Measurements from ENCODE around the gene TPI1. TPM values are rescaled to one million over a fixed set of nuclear protein-coding genes. Genes with fewer than 3 reads are reported as not detected.

TPI1 gene
- total and polyA plus RNA-seq, 2 of the 8 experiments (the other 6 are each of a cell fraction or from before 2014, with no cell fraction given) = 910 to 3,018 TPM

DNA sequence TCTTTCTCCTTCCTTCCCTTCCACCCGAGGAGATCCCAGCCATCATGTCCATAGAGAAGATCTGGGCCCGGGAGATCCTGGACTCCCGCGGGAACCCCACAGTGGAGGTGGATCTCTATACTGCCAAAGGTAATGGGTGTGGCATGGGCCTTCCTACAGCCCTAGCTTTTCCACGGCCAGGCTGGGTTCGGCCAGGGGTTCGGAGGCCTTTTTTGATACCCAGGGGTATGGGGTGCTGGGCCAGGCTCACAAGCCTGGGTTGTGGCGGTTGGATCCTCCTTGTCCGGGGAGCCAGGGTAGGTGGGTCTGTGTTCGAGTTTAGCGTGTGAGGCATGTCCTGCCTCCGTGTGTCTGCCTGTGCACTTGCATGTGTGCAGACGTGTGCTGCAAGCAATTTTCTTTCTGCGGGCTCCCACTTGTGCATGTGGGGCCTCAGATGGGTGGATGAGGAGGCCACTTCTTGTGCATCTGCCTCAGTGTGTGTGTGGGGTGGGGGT lies 48.5 kb downstream of the TPI1 start:
- Histone ChIP-seq H3K79me1 (ENCODE audit: low read depth, low read length) (peaks cover 4% of the 10 kb centered on the region), H3K27ac (ENCODE audit: low read depth, low read length) (no peak overlapping the region), H3K9ac (replicated peaks in 1 of 4; ENCODE audit: extremely low read depth in 1 of 4, low read depth in 3 of 4, low read length in 3 of 4) (no peak overlapping the region), H2AFZ (ENCODE audit: low read length) (no peak overlapping the region), H3K23me2 (ENCODE audit: low read depth, low read length) (peaks cover 11% of the 10 kb centered on the region; the same call in 1 of the 2 replicates), H2BK15ac (ENCODE audit: low read length) (peak overlapping the region; percentile 97; the same call in 1 of the 2 replicates), H3K4me2 (ENCODE audit: insufficient read depth in 1 of 2, low read depth in 2 of 2, low read length in 2 of 2) (peak overlapping the region; percentile 84 to 92; a peak in 3 of 4 replicates), H3K9me3 (ENCODE audit: insufficient read depth in 2 of 2, low read depth in 1 of 2, low read length in 1 of 2) (no peaks in the 10 kb centered on the region), H4K20me1 (replicated peaks in 1 of 2; ENCODE audit: control insufficient read depth in 1 of 2, insufficient read depth in 2 of 2, low read length in 2 of 2) (peaks cover 0 to 2% of the 10 kb centered on the region in 2 experiments), H4K5ac (ENCODE audit: insufficient read length, low read depth, low read length) (no peak overlapping the region), H3K14ac (ENCODE audit: insufficient read length) (no peak overlapping the region), H2BK5ac (ENCODE audit: low read depth, low read length) (no peak overlapping the region), H2BK20ac (ENCODE audit: low read length) (no peak overlapping the region), H3K79me2 (ENCODE audit: control insufficient read depth in 1 of 2, insufficient read depth in 2 of 2, low read length in 2 of 2) (peaks cover 0 to 9% of the 10 kb centered on the region in 2 experiments; a peak in 1 of 4 replicates), H4K91ac (replicated peaks; ENCODE audit: insufficient read length, low read length) (no peak overlapping the region), H2BK120ac (replicated peaks; ENCODE audit: low read depth, low read length) (no peak overlapping the region), H3K4me1 (replicated peaks in 1 of 4; ENCODE audit: control insufficient read depth in 3 of 4, insufficient read depth in 4 of 4, low read length in 3 of 4) (peaks cover 0 to 18% (median 9%) of the 10 kb centered on the region in 4 experiments; a peak in 6 of 7 replicates), H2BK12ac (ENCODE audit: low read depth, low read length) (peak overlapping the region; percentile 75; the same call in 1 of the 2 replicates), H2AK5ac (ENCODE audit: low read depth, low read length) (no peak overlapping the region), H3K4me3 (ENCODE audit: extremely low read depth in 1 of 4, insufficient read depth in 2 of 4, low read depth in 3 of 4, low read length in 4 of 4) (peak overlapping the region in 3 of 4 experiments; percentile 15 to 86 (median 26); a peak in 4 of 8 replicates), H3K4ac (replicated peaks; ENCODE audit: insufficient read length, low read depth, low read length) (no peak overlapping the region), H3K18ac (ENCODE audit: extremely low read depth, low read length) (no peak overlapping the region), H3K27me3 (replicated peaks in 1 of 4; ENCODE audit: control insufficient read depth in 3 of 4, extremely low read depth in 1 of 4, insufficient read depth in 3 of 4, low read length in 3 of 4) (no peaks in the 10 kb centered on the region), H3K23ac (ENCODE audit: insufficient read length) (no peak overlapping the region), H4K8ac (ENCODE audit: extremely low read depth, insufficient read depth, low read length) (no peak overlapping the region), H3K56ac (replicated peaks; ENCODE audit: insufficient read length, low read depth, low read length) (no peak overlapping the region), H3K36me3 (ENCODE audit: control insufficient read depth in 2 of 4, insufficient read depth in 4 of 4, low read length in 3 of 4) (peaks cover 10 to 46% (median 26%) of the 10 kb centered on the region in 4 experiments; a peak in 7 of 8 replicates)
- TF ChIP-seq ATF3 (IDR thresholded peaks at IDR 0.05; ENCODE audit: insufficient read depth, low read depth, low read length) (no peak), GABPA (IDR thresholded peaks at IDR 0.05; ENCODE audit: borderline replicate concordance, insufficient read depth, low read length) (no peak), ASH2L (IDR thresholded peaks at IDR 0.05; ENCODE audit: low read length) (no peak), RAD21 (IDR thresholded peaks at IDR 0.05 in 1 of 2, conservative IDR thresholded peaks at IDR 0.05 in 1 of 2; ENCODE audit: low read depth in 2 of 2, low read length in 2 of 2) (no peak), RBBP5 (IDR thresholded peaks at IDR 0.05; ENCODE audit: borderline replicate concordance, low read depth, low read length) (no peak), SIRT6 (IDR thresholded peaks at IDR 0.05; ENCODE audit: low read length) (no peak), SP4 (IDR thresholded peaks at IDR 0.05; ENCODE audit: low read length) (no peak), MAX (IDR thresholded peaks at IDR 0.05) (no peak), E2F6 (IDR thresholded peaks at IDR 0.05) (no peak), JUN (IDR thresholded peaks at IDR 0.05; ENCODE audit: low read depth, low read length) (no peak), SIX5 (IDR thresholded peaks at IDR 0.05; ENCODE audit: low read depth, low read length) (no peak)
- FAIRE-seq (no peak), DNase-seq (ENCODE audit: low read depth in 1 of 2, low spot score in 2 of 2) (no peak)
- CTCF ChIA-PET (ENCODE audit: partially characterized antibody) = interaction anchor here (1.2 to 9.3 kb wide), 6 partner anchors 9 to 46 kb away, joined by 3 to 74 read pairs (median 6); partner anchors contain the start of gene LRRC23
- WGBS, 2 experiments (ENCODE audit: extremely low coverage in 1 of 2, insufficient coverage in 1 of 2, insufficient read length in 1 of 2, insufficient replicate concordance in 2 of 2, low coverage in 1 of 2, low lambda C conversion rate in 2 of 2, missing lambda C conversion rate in 1 of 2) = 80% methylated on average over 8 of the region's 14 CpGs; no CpG with 5 or more reads in 1 of the 2 experiments
- POLR2A ChIA-PET (ENCODE audit: partially characterized antibody) = interaction anchor here (0.6 to 39.6 kb wide), 6 partner anchors 9 to 46 kb away, joined by 3 to 1027 read pairs (median 128); partner anchors contain the start of genes ATN1, C12orf57, LRRC23 and PTPN6

Data from H1 (cell line).